ENCODE data around the gene RAI14. TPM values are rescaled to one million over a fixed set of nuclear protein-coding genes. Genes with fewer than 3 reads are reported as not detected.

The RAI14 gene
- total RNA-seq, 1 donor from 2014 or later, result 92.7 TPM

DNA sequence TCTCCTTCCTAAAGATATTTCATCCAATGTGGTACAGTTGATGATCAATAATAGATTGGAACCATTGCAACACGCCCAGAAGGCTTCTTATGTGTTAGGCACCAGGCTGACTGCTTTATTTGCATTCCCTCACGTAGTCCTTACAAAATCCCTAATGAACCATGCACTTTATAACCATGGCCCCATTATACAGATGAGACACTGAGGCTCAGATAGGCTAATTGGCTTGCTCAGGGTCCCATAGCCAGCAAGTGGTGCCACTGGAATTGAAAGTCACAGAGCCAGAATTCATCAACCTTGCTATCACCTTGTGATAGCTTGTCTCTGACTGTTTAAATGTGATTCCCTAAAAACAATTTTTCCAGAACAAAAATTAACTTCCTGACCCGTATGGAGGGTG, 27.8 kb upstream of the RAI14 start:
- no peak overlapping the region for H3K4me3 Mint-ChIP-seq
- DNase-seq (ENCODE audit: low read depth, low spot score), result no peak
- no peaks in the 10 kb centered on the region for H3K9me3 Mint-ChIP-seq
- TF ChIP-seq, protein P1, sequence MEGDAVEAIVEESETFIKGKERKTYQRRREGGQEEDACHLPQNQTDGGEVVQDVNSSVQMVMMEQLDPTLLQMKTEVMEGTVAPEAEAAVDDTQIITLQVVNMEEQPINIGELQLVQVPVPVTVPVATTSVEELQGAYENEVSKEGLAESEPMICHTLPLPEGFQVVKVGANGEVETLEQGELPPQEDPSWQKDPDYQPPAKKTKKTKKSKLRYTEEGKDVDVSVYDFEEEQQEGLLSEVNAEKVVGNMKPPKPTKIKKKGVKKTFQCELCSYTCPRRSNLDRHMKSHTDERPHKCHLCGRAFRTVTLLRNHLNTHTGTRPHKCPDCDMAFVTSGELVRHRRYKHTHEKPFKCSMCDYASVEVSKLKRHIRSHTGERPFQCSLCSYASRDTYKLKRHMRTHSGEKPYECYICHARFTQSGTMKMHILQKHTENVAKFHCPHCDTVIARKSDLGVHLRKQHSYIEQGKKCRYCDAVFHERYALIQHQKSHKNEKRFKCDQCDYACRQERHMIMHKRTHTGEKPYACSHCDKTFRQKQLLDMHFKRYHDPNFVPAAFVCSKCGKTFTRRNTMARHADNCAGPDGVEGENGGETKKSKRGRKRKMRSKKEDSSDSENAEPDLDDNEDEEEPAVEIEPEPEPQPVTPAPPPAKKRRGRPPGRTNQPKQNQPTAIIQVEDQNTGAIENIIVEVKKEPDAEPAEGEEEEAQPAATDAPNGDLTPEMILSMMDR (conservative IDR thresholded peaks at IDR 0.05), result no peak
- H3K36me3 Mint-ChIP-seq (ENCODE audit: low read depth), result no peaks in the 10 kb centered on the region
- H3K27me3 Mint-ChIP-seq (ENCODE audit: low read depth), result no peaks in the 10 kb centered on the region
- peaks cover 14% of the 10 kb centered on the region for H3K4me1 Mint-ChIP-seq
- peak overlapping the region; percentile 31 for H3K27ac Mint-ChIP-seq (ENCODE audit: unreplicated experiment)

DNA sequence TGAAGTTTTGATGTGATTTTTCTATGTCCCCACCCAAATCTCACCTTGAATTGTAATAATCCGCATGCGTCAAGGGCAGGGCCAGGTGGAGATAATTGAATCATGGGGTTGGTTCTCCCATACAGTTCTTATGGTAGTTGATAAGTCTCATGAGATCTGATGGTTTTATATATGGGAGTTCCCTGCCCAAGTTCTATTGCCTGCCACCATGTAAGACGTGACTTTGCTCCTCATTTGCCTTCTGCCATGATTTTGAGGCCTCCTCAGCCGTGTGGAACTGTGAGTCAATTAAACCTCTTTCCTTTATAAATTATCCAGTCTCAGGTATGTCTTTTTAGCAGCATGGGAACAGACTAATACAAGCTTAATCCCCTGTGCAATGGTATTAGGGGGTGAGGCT, 25.5 kb upstream of the RAI14 start:
- no peaks in the 10 kb centered on the region for H3K36me3 Mint-ChIP-seq (ENCODE audit: low read depth)
- no peaks in the 10 kb centered on the region for H3K27me3 Mint-ChIP-seq (ENCODE audit: low read depth)
- no peak for DNase-seq (ENCODE audit: low read depth, low spot score)
- H3K4me1 Mint-ChIP-seq, result peaks cover 18% of the 10 kb centered on the region
- TF ChIP-seq, protein P1 (conservative IDR thresholded peaks at IDR 0.05), result no peak
- H3K27ac Mint-ChIP-seq (ENCODE audit: unreplicated experiment), result no peak overlapping the region
- no peak overlapping the region for H3K4me3 Mint-ChIP-seq
- no peaks in the 10 kb centered on the region for H3K9me3 Mint-ChIP-seq

DNA sequence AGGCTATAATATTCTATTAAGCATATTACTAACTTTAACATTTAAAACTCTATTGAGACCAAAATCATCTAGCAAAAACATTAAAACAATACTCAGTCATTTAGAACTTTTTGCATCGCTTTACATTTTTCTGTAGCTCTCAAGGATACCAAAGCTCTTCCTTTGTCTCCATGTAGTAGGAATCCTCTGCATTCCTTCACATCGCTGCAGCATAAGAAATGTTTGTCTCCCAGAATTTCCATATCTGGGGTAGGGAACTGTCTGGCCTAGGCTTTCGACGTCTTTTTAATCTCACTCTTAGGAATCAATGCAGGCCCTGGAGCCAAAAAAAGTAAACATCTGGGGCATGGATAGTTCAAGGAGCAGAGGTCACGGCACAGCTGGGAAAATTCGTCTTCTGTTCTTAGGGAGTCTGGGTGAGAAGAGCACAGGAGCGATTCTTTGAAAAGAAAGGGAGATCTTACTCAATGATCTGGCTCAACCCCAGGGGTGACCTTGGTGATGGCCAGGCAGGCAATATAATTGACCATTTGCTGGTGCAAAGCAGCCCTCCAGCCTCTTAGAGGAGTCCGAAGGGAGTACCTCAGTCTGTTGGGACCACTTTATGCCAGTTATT, 23.2 kb upstream of the RAI14 start:
- Mint-ChIP-seq H3K36me3 (ENCODE audit: low read depth) (no peaks in the 10 kb centered on the region), H3K4me3 (no peak overlapping the region)
- TF ChIP-seq, protein P1 (conservative IDR thresholded peaks at IDR 0.05), result no peak

DNA sequence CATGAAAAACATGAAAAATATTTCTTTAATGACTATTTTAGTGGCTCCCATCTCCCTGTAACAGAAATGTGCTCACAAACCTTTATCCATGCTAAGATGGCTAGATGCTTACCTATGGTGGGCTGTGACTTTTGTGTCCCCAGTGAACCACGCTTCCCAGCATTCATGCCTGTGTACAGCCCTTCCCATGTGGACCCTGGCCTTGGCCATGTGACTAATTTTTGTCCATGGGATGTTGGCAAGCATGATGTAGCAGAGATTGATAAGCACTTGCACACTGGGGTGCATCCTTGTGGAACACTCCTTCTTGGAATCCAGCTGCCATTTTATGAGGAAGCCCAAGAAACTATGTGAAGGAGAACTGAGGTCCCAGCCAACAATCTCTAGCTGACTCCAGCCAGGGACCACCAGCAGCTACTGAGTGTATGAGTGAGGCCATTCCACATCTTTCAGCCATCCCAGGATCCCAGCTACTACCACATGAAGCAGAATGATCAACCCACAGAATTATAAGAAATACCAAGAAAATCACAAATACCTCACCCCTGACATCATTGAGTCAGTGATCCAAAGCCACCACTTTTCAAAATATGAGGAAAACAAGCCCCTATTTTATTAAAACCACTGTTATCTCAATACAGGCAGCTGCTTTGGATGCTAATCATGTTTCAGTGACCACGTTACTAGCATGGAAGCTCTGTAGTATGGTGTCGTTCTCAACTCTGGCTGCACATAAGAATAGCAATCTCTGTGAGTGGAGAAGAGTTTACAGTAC, 16.1 kb upstream of the RAI14 start:
- H3K4me3 Mint-ChIP-seq, result no peak overlapping the region
- H3K9me3 Mint-ChIP-seq, result no peaks in the 10 kb centered on the region
- H3K27ac Mint-ChIP-seq (ENCODE audit: unreplicated experiment), result no peak overlapping the region
- H3K4me1 Mint-ChIP-seq, result no peaks in the 10 kb centered on the region
- H3K36me3 Mint-ChIP-seq (ENCODE audit: low read depth), result no peaks in the 10 kb centered on the region
- TF ChIP-seq, protein P1 (conservative IDR thresholded peaks at IDR 0.05), result no peak
- no peak for DNase-seq (ENCODE audit: low read depth, low spot score)
- peaks cover 5% of the 10 kb centered on the region for H3K27me3 Mint-ChIP-seq (ENCODE audit: low read depth)

More for the DNA sequence above, 23.2 kb upstream of the RAI14 start:
- no peak for DNase-seq (ENCODE audit: low read depth, low spot score)
- no peaks in the 10 kb centered on the region for H3K9me3 Mint-ChIP-seq
- no peaks in the 10 kb centered on the region for H3K27me3 Mint-ChIP-seq (ENCODE audit: low read depth)
- H3K4me1 Mint-ChIP-seq, result peaks cover 15% of the 10 kb centered on the region
- H3K27ac Mint-ChIP-seq (ENCODE audit: unreplicated experiment), result no peak overlapping the region

DNA sequence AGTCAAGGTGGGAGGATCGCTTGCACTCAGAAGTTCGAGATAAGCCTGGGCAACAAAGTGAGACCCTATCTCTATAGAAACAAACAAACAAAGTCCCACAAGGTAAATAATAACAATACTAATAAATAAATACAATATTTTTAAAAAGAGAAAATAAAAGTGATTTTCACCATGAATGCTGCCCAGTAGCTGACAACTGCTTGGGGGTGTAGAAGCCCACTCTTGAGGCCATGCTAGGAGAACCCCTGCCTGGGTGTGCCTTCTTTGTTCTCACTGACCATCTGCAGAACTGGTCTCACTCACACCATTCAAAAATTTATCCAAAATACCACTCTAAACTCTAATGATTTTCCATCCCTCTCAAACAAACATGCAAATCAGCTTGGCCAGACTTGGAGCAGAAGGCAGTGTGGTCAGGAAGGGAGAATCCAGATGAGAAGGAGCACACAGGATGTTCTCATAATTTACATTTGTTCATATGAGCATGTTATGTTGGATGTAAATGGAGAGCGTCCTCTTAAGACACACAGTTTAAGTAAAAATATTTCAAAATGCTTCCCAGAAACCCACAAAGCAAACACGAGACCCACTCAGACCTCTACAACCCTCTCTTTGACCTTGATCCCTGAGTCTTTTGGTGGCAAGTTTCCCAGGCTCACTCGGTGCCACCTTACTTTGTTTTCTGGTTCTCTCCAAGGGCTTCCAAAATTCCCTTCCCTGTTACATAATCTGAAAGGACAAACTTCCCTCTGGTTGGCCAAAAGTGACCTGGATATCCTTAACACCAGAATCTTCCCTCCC, 7.9 kb upstream of the RAI14 start:
- H3K27ac Mint-ChIP-seq (ENCODE audit: unreplicated experiment), result no peak overlapping the region
- H3K9me3 Mint-ChIP-seq, result no peaks in the 10 kb centered on the region
- H3K4me3 Mint-ChIP-seq, result no peak overlapping the region
- DNase-seq (ENCODE audit: low read depth, low spot score), result no peak
- peaks cover 26% of the 10 kb centered on the region for H3K27me3 Mint-ChIP-seq (ENCODE audit: low read depth)
- no peaks in the 10 kb centered on the region for H3K4me1 Mint-ChIP-seq
- H3K36me3 Mint-ChIP-seq (ENCODE audit: low read depth), result peaks cover 3% of the 10 kb centered on the region
- TF ChIP-seq, protein P1 (conservative IDR thresholded peaks at IDR 0.05), result no peak

All from neural crest cell (in vitro differentiated cells).